ENCODE data around the gene MROH7.

DNA sequence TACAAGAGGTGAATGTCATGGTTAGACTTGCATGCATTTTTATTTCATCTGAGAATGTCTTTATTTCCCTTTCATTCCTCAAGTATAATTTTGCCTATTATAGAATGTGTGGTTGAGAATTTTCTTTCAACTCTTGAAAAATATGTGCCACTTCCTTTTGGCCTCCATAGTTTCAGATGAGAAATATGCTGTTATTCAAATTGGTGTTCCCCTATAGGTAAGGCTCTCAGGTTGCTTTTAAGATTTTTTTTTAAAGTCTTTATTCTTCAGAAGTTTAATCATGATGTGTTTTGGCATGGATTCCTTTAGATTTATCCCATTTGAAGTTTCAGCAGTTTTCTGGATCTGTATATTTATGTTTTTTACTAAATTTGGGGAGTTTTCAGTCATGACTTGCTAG is 2.1 kb downstream of the MROH7 start:
- TF ChIP-seq, protein P1, sequence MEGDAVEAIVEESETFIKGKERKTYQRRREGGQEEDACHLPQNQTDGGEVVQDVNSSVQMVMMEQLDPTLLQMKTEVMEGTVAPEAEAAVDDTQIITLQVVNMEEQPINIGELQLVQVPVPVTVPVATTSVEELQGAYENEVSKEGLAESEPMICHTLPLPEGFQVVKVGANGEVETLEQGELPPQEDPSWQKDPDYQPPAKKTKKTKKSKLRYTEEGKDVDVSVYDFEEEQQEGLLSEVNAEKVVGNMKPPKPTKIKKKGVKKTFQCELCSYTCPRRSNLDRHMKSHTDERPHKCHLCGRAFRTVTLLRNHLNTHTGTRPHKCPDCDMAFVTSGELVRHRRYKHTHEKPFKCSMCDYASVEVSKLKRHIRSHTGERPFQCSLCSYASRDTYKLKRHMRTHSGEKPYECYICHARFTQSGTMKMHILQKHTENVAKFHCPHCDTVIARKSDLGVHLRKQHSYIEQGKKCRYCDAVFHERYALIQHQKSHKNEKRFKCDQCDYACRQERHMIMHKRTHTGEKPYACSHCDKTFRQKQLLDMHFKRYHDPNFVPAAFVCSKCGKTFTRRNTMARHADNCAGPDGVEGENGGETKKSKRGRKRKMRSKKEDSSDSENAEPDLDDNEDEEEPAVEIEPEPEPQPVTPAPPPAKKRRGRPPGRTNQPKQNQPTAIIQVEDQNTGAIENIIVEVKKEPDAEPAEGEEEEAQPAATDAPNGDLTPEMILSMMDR (conservative IDR thresholded peaks at IDR 0.05; ENCODE audit: low read depth, low read length), result no peak
- no peak for TF ChIP-seq EZH2 (IDR thresholded peaks at IDR 0.05; ENCODE audit: borderline replicate concordance, low read depth, low read length, poor library complexity, severe bottlenecking)

Measured in A673 (cell line).